Suprapubic skin (tissue), 4 donors: ENCODE results near the gene MFAP4. TPM values are rescaled to one million over a fixed set of nuclear protein-coding genes. Genes with fewer than 3 reads are reported as not detected.
A peak's percentile ranks its signal among the peaks of the same experiment; 100 is the strongest.

Source experiments
- DNase-seq, 2 donors: peaks; one replicate each; pipeline ENCODE4 v3.0.0-alpha.2; 2019; ENCODE audit warnings: low spot score in 2 of 2
- H3K27ac ChIP-seq: fragments of 200-600 bp; sonication (generic); one replicate; pipeline ENCODE4 v1.5.1; 2019
- H3K27me3 ChIP-seq: fragments of 200-600 bp; sonication (generic); one replicate; pipeline ENCODE4 v1.5.1; 2019
- H3K36me3 ChIP-seq: fragments of 200-600 bp; sonication (generic); one replicate; pipeline ENCODE4 v1.5.1; 2019
- H3K4me1 ChIP-seq: fragments of 200-600 bp; sonication (generic); one replicate; pipeline ENCODE4 v1.5.1; 2019
- H3K4me3 ChIP-seq: fragments of 200-600 bp; sonication (generic); one replicate; pipeline ENCODE4 v1.5.1; 2019; ENCODE audit warnings: mild to moderate bottlenecking
- H3K9me3 ChIP-seq: fragments of 200-600 bp; sonication (generic); one replicate; pipeline ENCODE4 v1.5.1; 2019
- EP300 ChIP-seq: sonication (generic); formaldehyde crosslinking; IDR thresholded peaks from one replicate; pipeline ENCODE4 v1.6.1; 2017; ENCODE audit warnings: antibody characterized with exemption
- POLR2A ChIP-seq, 2 donors: fragments of 450-650 bp; IDR thresholded peaks; one replicate each; pipeline ENCODE4 v1.6.1; 2017; ENCODE audit warnings: antibody characterized with exemption in 2 of 2, mild to moderate bottlenecking in 2 of 2, moderate library complexity in 2 of 2
- POLR2AphosphoS5 ChIP-seq, 3 donors: sonication (generic); formaldehyde crosslinking; IDR thresholded peaks; one replicate each; pipeline ENCODE4 v1.6.1; 2017; ENCODE audit warnings: antibody characterized with exemption in 3 of 3
- WGBS: methylation state at CpG from one replicate; pipeline ENCODE4 v1.1.5; 2018; 5-methylcytosine and 5-hydroxymethylcytosine counted together
- total RNA-seq, 4 donors: library from RNA; depleted of rRNA; stranded (reverse); fragments of >200 nt; gene quantifications; one replicate each; pipeline ENCODE4 v1.1.0, GENCODE V29; 2016
- TF ChIP-seq, protein P1 (sequence below), 2 donors: fragments of 200-600 bp in 1 of 2; fragments of 450-650 bp in 1 of 2; sonication (generic) in 1 of 2; IDR thresholded peaks; one replicate each; pipeline ENCODE4 v1.5.1; 2016 to 2019; ENCODE audit warnings: antibody characterized with exemption in 2 of 2, mild to moderate bottlenecking in 1 of 2, moderate library complexity in 1 of 2

Gene MFAP4
- total RNA-seq, 4 donors from 2014 or later = 14.9 to 27.8 (median 24.9) TPM

DNA sequence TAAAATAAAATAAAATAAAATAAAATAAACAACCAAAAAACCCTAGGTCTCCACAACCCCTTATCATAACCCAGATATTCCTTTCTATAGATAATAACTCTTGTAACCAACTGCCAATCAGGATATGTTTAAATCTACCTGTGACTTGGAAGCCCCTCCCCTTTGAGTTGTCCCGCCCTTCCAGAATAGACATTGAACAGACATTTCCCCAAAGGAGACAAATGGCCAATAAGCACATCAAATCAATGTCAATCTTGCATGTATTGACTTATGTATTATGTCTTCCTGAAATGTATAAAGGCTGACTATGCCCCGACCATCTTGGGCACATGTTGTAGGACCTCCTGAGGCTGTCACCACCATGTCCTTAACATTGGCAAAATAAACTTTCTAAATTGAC lies 10.2 kb downstream of the MFAP4 start:
- peak overlapping the region; percentile 95 for H3K27ac ChIP-seq
- H3K36me3 ChIP-seq = peaks cover 23% of the 10 kb centered on the region
- H3K4me3 ChIP-seq = peak overlapping the region; percentile 92
- TF ChIP-seq POLR2AphosphoS5 (IDR thresholded peaks at IDR 0.05) (no peak), POLR2A (IDR thresholded peaks at IDR 0.05) (no peak), EP300 (no peak)
- TF ChIP-seq, protein P1, sequence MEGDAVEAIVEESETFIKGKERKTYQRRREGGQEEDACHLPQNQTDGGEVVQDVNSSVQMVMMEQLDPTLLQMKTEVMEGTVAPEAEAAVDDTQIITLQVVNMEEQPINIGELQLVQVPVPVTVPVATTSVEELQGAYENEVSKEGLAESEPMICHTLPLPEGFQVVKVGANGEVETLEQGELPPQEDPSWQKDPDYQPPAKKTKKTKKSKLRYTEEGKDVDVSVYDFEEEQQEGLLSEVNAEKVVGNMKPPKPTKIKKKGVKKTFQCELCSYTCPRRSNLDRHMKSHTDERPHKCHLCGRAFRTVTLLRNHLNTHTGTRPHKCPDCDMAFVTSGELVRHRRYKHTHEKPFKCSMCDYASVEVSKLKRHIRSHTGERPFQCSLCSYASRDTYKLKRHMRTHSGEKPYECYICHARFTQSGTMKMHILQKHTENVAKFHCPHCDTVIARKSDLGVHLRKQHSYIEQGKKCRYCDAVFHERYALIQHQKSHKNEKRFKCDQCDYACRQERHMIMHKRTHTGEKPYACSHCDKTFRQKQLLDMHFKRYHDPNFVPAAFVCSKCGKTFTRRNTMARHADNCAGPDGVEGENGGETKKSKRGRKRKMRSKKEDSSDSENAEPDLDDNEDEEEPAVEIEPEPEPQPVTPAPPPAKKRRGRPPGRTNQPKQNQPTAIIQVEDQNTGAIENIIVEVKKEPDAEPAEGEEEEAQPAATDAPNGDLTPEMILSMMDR (IDR thresholded peaks at IDR 0.05) = no peak
- H3K9me3 ChIP-seq = no peaks in the 10 kb centered on the region
- H3K27me3 ChIP-seq = no peaks in the 10 kb centered on the region
- peaks cover 26% of the 10 kb centered on the region for H3K4me1 ChIP-seq
- peak; percentile 32 to 34 for DNase-seq
- 26% methylated on average over 2 of the region's 2 CpGs for WGBS

DNA sequence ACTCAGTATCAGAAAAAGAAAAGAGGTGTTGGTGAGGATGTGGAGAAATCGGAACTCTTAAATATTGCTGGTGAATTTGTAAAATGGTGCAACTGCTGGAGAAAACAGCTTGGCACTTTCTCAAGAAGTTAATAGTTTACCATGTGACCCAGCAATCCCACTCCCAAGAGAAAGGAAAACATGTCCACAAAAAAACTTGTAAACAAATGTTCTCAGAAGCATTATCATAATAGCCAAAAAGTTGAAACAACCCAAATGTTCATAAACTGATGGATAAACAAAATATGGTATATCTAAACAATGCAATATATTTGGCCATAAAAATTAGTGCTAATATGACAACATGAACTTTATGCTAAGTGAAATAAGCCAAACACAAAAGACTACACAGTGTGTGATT lies 11.3 kb downstream of the MFAP4 start:
- DNase-seq = no peak
- H3K27ac ChIP-seq = no peak overlapping the region
- no peaks in the 10 kb centered on the region for H3K27me3 ChIP-seq
- TF ChIP-seq, protein P1 (IDR thresholded peaks at IDR 0.05) = no peak
- TF ChIP-seq POLR2A (IDR thresholded peaks at IDR 0.05) (no peak), POLR2AphosphoS5 (IDR thresholded peaks at IDR 0.05) (no peak), EP300 (no peak)
- no peak overlapping the region for H3K4me3 ChIP-seq
- H3K36me3 ChIP-seq = peaks cover 12% of the 10 kb centered on the region
- H3K4me1 ChIP-seq = peaks cover 33% of the 10 kb centered on the region
- 94% methylated on average over 1 of the region's 1 CpG for WGBS
- no peaks in the 10 kb centered on the region for H3K9me3 ChIP-seq

DNA sequence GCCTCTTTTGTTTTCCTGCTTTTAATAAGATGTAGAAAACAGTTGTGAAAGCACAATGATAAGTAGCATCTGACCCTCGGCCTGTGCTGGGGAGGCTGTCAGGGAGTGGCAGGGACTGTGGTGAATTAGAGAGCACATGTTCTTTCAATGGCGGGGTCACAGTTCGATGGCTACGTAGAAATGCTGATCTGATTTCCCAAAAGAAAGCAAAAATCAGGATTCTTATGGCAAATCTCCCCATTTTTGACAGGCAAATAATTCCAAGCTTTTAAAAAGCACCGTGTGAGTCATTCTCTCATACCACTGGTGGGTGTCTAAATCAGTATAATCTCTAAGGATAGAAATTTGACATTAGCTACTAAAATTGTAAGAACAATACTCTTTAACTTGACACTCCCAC lies 12.9 kb downstream of the MFAP4 start:
- Histone ChIP-seq H3K27ac (no peak overlapping the region), H3K27me3 (no peaks in the 10 kb centered on the region), H3K4me1 (peaks cover 30% of the 10 kb centered on the region), H3K9me3 (no peaks in the 10 kb centered on the region), H3K36me3 (no peaks in the 10 kb centered on the region), H3K4me3 (no peak overlapping the region)
- peak in 1 of 2 donors; percentile 38 for DNase-seq
- WGBS = 87% methylated on average over 5 of the region's 5 CpGs
- TF ChIP-seq, protein P1 (IDR thresholded peaks at IDR 0.05) = no peak
- TF ChIP-seq EP300 (no peak), POLR2AphosphoS5 (IDR thresholded peaks at IDR 0.05) (no peak), POLR2A (IDR thresholded peaks at IDR 0.05) (no peak)

DNA sequence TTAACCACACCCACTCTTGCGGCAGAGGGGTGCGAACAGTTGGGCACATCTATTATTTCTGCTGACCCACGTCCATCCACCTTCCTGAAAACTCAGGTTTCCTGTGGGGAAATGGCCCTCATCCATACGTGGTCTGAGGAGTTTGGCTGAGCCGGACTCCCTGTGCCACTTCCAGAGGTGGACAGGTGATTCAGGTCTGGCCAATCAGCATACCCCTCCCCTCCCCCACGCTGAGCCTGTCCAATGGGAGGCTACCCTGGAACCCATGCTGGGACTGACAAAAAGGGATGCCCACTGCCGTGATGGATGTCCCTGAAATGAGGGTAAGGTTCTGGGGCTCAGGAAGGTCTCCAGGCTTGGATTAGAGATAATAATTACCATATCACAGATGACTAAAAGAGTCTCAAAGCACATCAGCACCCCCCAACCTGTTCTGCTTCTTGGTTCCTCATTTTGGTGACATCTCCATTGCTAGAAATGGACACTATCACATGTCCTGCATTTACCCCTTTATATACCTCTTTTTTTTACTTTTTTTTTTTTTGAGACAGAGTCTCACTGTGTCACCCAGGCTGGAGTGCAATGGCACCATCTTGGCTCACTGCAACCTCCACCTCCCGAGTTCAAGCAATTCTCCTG lies 14.0 kb downstream of the MFAP4 start:
- Histone ChIP-seq H3K4me1 (peaks cover 23% of the 10 kb centered on the region), H3K4me3 (no peak overlapping the region), H3K27me3 (no peaks in the 10 kb centered on the region), H3K36me3 (no peaks in the 10 kb centered on the region), H3K9me3 (no peaks in the 10 kb centered on the region), H3K27ac (no peak overlapping the region)
- TF ChIP-seq EP300 = no peak
- TF ChIP-seq POLR2AphosphoS5 (IDR thresholded peaks at IDR 0.05) = no peak
- no peak for TF ChIP-seq POLR2A (IDR thresholded peaks at IDR 0.05)
- TF ChIP-seq, protein P1 (IDR thresholded peaks at IDR 0.05) = no peak
- DNase-seq = peak in 1 of 2 donors; percentile 45
- WGBS = 89% methylated on average over 8 of the region's 8 CpGs

DNA sequence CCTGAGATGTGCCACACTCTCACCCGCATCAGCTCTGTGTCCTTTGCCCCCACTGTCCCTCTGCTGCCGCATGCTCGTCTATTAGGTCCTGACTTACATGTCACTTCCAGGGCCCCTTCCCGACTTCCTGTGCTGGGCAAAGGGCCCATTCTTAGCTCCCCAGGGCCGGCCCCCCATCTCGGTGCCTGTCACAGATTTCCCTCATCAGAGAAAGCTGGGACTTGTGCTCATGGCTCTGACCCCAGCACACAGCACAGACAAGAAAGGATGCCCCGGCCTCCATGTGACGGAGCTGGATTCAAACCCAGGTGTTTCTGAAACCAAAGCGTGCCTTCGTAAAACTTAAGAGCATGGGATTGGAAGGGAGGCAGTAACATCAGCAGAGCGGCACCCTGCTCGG lies 14.6 kb downstream of the MFAP4 start:
- no peak overlapping the region for H3K27ac ChIP-seq
- no peak overlapping the region for H3K4me3 ChIP-seq
- peaks cover 23% of the 10 kb centered on the region for H3K4me1 ChIP-seq
- H3K9me3 ChIP-seq = no peaks in the 10 kb centered on the region
- no peaks in the 10 kb centered on the region for H3K36me3 ChIP-seq
- TF ChIP-seq EP300 (no peak), POLR2AphosphoS5 (IDR thresholded peaks at IDR 0.05) (no peak), POLR2A (IDR thresholded peaks at IDR 0.05) (no peak)
- TF ChIP-seq, protein P1 (IDR thresholded peaks at IDR 0.05) = no peak
- peak in 1 of 2 donors; percentile 44 for DNase-seq
- H3K27me3 ChIP-seq = no peaks in the 10 kb centered on the region
- 91% methylated on average over 10 of the region's 12 CpGs for WGBS
